ENCODE results near the gene CDC34. TPM values are rescaled to one million over a fixed set of nuclear protein-coding genes. Genes with fewer than 3 reads are reported as not detected.
A peak's percentile ranks its signal among the peaks of the same experiment; 100 is the strongest.

The CDC34 gene
- total RNA-seq, 1 donor from 2014 or later = 96.5 TPM

DNA sequence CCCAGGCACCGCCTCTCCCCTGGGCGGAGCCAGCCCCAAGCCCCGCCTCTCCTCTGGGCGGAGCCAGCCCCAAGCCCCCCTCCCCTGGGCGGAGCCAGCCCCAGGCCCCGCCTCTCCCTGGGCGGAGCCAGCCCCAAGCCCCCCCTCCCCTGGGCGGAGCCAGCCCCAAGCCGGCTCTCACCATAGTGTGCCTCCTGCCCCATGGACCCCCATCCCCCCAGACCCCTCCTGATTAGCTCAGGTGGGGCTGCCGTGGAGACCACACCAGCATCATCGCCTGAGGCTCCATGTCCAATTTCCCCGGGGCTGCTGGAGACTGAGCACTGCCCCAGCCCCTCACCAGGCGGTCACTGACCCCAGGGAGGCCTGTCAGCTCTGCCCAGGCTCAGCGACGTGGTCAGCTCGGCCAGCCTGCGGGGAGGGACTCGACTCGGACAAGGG lies 39.4 kb upstream of the CDC34 start:
- no peak for DNase-seq
- H3K36me3 ChIP-seq = no peaks in the 10 kb centered on the region

DNA sequence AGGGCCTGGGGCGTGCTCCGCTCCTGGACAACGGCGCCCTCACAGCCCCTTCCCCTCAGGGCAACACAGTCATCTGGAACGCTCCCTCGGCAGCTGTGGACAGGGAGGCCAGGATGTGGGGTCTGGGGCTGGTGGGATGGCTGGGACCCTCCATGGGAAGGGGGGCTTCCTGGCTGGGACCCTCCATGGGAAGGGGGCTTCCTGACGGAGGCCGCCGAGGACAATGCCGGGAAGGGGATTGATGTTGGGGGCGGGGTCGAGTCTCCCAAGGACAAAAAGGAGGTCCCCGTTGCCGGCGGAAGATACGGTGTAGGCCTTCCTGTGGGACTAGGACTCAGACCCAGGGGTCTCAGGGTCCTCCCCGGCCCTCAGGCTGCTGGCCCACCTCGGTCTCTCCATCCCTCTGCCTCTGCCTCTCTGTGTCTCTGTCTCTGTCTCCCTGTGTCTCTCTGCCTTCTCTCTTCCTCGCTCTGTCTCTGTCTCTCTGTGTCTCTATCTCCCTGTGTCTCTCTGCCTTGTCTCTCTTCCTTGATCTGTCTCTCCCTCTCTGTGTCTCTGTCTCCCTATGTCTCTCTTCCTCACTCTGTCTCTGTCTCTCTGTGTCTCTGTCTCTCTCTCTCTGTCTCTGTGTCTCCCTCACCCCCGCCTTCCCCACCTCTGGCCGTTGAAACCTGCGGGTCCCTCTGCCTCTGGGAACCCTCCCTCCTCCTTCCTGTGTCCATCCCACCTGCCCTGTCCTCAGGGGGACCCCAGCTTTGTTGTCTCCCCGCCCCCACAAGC lies 38.0 kb upstream of the CDC34 start:
- peaks cover 26% of the 10 kb centered on the region for H3K27me3 ChIP-seq (ENCODE audit: low read depth)
- no peaks in the 10 kb centered on the region for H3K36me3 ChIP-seq
- no peak for DNase-seq
- intact Hi-C loops (cut with micrococcal nuclease) = no loop called here
- no peak overlapping the region for H3K4me3 ChIP-seq
- TF ChIP-seq, protein P1, sequence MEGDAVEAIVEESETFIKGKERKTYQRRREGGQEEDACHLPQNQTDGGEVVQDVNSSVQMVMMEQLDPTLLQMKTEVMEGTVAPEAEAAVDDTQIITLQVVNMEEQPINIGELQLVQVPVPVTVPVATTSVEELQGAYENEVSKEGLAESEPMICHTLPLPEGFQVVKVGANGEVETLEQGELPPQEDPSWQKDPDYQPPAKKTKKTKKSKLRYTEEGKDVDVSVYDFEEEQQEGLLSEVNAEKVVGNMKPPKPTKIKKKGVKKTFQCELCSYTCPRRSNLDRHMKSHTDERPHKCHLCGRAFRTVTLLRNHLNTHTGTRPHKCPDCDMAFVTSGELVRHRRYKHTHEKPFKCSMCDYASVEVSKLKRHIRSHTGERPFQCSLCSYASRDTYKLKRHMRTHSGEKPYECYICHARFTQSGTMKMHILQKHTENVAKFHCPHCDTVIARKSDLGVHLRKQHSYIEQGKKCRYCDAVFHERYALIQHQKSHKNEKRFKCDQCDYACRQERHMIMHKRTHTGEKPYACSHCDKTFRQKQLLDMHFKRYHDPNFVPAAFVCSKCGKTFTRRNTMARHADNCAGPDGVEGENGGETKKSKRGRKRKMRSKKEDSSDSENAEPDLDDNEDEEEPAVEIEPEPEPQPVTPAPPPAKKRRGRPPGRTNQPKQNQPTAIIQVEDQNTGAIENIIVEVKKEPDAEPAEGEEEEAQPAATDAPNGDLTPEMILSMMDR (IDR thresholded peaks at IDR 0.05; ENCODE audit: borderline replicate concordance) = no peak
- no peaks in the 10 kb centered on the region for H3K9me3 ChIP-seq (replicated peaks)
- peaks cover 39% of the 10 kb centered on the region for H3K4me1 ChIP-seq
- no peak overlapping the region for H3K27ac ChIP-seq (replicated peaks)

More for the DNA sequence above, 39.4 kb upstream of the CDC34 start:
- Histone ChIP-seq H3K27me3 (ENCODE audit: low read depth) (peaks cover 12% of the 10 kb centered on the region), H3K27ac (replicated peaks) (no peak overlapping the region), H3K4me1 (peaks cover 38% of the 10 kb centered on the region), H3K4me3 (no peak overlapping the region), H3K9me3 (replicated peaks) (no peaks in the 10 kb centered on the region)
- TF ChIP-seq, protein P1 (IDR thresholded peaks at IDR 0.05; ENCODE audit: borderline replicate concordance) = no peak
- intact Hi-C loops (cut with micrococcal nuclease) = no loop called here

DNA sequence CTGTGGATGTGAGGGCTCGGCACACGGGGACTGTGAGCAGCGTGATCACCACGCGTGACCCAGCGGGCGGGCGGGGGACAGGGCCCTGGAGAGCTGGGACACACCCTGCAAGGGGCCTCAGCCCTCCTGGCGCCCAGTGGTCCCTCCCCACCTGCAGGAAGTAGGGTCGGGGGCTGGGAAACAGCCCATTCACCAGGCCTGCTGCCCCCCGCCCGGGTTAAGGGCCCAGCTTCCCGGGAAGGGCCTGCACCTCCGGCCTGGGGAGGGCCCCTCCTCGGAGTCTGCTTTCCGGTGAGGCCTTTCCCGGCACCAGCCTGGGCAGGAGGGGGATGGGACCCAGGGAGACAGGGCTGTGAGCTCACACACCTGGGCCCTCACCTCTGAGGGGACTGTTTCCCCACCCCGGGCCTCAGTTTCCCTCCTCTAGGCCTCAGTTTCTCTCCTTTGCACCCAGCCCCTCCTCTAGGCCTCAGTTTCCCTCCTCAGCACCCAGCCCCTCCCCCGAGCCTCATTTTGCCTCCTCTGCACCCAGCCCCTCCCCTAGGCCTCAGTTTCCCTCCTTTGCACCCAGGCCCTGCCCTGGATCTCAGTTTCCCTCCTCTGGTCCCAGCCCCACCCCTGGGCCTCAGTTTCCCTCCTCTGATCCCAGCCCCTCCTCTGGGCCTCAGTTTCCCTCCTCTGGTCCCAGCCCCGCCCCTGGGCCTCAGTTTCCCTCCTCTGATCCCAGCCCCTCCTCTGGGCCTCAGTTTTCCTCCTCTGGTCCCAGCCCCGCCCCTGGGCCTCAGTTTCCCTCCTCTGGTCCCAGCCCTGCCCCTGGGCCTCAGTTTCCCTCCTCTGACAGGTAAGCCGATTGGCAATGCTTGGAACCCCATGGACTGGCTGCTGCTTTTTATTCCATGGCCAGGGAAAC lies 37.1 kb upstream of the CDC34 start:
- intact Hi-C loops (cut with micrococcal nuclease) = no loop called here
- H3K4me1 ChIP-seq = peaks cover 35% of the 10 kb centered on the region
- no peak for DNase-seq
- H3K4me3 ChIP-seq = no peak overlapping the region
- no peak overlapping the region for H3K27ac ChIP-seq (replicated peaks)
- TF ChIP-seq, protein P1 (IDR thresholded peaks at IDR 0.05; ENCODE audit: borderline replicate concordance) = no peak
- no peaks in the 10 kb centered on the region for H3K9me3 ChIP-seq (replicated peaks)
- peaks cover 35% of the 10 kb centered on the region for H3K27me3 ChIP-seq (ENCODE audit: low read depth)
- H3K36me3 ChIP-seq = no peaks in the 10 kb centered on the region

DNA sequence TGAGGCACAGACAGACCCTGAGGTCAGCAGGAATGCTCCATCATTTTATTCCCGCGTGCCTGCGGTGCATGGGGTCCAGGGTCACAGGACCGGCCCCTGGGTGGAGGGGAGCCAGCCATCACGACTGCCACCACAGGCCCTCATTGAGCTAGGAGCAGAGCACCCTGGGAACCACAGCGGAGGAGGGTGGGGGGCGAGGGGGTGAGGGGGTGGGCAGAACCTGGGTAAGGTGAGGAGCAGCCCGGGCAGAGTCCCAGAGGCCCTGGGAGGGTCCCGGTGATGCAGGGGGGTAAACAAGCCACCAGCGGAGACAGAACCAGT lies 36.5 kb upstream of the CDC34 start:
- intact Hi-C loops (cut with micrococcal nuclease) = no loop called here
- H3K4me3 ChIP-seq = no peak overlapping the region
- H3K9me3 ChIP-seq (replicated peaks) = no peaks in the 10 kb centered on the region
- no peak overlapping the region for H3K27ac ChIP-seq (replicated peaks)
- no peaks in the 10 kb centered on the region for H3K36me3 ChIP-seq
- H3K27me3 ChIP-seq (ENCODE audit: low read depth) = peaks cover 41% of the 10 kb centered on the region
- peaks cover 29% of the 10 kb centered on the region for H3K4me1 ChIP-seq
- DNase-seq = no peak
- TF ChIP-seq, protein P1 (IDR thresholded peaks at IDR 0.05; ENCODE audit: borderline replicate concordance) = no peak

DNA sequence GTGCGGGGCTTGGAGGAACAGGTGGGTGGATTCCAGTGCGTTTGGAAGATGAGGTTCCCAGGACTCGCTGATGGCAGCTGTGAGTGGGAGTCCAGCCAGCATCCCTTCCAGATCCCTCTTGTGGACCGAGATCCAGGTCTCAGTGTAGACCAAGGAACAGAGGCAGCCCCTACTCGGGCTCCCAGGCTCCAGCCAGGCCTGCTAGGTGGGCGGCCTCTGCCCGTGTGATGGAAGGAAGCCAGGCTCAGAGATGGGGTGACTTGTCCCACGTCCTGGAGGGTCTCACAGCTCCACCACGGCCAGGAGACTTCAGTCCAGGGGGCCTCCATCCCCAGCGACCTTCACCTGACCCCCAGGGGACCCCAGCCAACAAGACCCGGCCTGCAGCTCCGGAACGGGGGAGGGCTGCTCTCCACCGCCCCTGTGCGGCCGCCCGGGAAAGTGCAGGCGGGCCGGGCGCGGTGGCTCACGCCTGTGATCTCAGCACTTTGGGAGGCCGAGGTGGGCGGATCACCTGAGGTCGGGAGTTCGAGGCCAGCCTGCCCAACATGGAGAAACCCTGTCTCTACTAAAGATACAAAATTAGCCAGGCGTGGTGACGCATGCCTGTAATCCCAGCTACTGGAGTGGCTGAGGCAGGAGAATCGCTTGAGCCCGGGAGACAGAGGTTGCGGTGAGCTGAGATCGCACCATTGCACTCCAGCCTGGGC lies 36.0 kb upstream of the CDC34 start:
- Histone ChIP-seq H3K27me3 (ENCODE audit: low read depth) (peaks cover 46% of the 10 kb centered on the region), H3K27ac (replicated peaks) (no peak overlapping the region), H3K4me1 (peaks cover 28% of the 10 kb centered on the region), H3K36me3 (no peaks in the 10 kb centered on the region), H3K9me3 (replicated peaks) (no peaks in the 10 kb centered on the region), H3K4me3 (no peak overlapping the region)
- TF ChIP-seq, protein P1 (IDR thresholded peaks at IDR 0.05; ENCODE audit: borderline replicate concordance) = peak; percentile 74
- no peak for DNase-seq
- intact Hi-C loops (cut with micrococcal nuclease) = no loop called here
